GM19239 (cell line): ENCODE data around the gene ABCA1.
"Not testable (repeated sequence)": the region's sequence is repeated elsewhere in the genome, so short reads cannot be mapped to it uniquely, and the experiment has no call there.

Source experiments
- DNase-seq: peaks from one replicate; pipeline ENCODE4 v3.0.0; 2011; ENCODE audit warnings: low spot score; ENCODE audit not compliant: insufficient read length
- FAIRE-seq: peaks from 2 replicates; lab custom pipeline; 2011; peaks lifted over from hg19 to GRCh38; lab: Jason Lieb, UNC

The ABCA1 gene

DNA sequence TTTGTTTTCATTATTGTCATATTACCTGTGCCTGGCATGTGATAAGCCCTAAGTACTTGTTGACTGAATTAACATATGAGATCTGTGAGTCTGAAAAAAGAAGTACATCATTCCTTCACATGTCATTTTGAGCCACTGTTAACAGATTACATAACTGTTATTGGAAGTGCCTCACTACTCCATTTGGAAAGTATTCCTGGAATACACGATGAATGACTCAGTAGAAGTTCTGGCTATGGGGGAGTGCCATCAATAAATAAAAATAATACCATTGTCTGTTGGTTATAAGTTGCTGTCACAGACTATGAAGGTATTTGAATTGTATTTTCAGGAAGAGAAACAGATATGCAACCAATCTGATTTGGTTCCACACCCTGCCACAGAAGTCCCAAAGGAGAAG is 151.2 kb downstream of the ABCA1 start:
- no peak for FAIRE-seq
- DNase-seq: no peak

DNA sequence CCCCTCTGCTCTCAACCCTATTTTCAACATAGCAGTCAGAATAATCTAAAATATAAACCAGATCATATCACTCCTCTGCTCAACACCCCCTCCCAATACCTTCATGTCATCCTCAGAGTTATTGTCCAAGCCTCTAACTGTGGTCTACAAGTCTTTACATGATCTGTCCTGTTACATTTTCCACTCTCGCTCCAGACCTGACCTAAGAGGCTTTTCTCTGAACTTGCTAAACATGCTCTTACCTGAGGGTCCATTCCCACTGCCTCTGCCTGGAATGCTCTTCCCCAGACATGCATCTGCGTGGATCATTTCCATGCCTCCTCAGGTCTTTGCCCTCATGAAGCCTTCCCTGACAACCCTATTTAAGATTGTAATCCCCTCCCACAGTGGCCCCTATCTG is 152.0 kb downstream of the ABCA1 start:
- DNase-seq (no peak), FAIRE-seq (no peak)

DNA sequence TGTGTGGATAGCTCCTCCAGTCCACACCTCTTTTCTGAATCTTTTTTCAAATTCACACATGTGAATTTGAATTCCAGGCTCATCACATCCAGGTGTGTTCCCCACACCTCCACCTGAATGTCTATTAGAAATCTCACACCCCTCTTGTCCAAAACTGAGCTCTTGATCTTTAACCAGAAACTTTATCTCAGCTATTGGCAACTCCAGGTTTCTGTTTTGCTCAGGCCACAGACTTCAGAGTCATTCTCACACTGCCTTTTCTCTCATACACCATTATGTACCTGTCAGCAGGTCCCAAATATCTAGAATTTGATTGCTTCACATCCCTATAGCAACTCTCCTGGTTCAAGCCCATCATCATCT is 152.4 kb downstream of the ABCA1 start:
- FAIRE-seq (no peak), DNase-seq (no peak)

DNA sequence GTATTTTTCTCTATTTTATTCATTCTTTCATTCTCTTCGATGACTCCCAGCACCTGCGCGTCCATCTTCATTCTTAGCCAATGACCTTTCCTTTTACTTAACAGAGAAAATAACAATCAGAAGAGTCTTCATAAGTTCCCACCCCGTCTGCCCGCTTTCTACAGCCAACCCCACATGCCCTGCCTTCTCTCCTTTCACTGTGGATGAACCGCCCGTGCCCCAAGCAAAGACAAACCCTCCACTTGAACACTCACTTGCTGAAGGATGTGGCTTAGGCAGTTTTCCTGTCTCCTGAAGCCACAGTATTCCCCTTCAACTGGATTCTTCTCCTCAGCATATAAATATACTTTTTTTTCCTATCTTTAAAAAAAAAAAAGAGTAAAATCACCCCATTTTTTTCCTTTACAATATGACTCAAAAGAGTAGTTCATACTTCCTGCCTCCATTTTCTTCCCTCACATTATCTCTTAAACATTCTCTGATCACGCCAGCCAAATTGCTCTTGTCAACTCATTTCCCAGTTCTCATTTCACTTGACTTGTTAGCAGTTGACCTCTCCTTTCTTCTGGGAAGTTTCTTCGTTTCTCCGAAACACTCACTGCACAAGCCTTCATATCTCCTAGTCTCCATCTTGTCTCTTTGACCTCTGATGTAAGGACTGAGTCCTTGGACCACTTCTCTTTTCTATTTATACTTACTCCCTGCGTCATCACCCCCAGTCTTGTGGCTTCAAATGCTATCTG is 153.0 kb downstream of the ABCA1 start:
- no peak for DNase-seq

DNA sequence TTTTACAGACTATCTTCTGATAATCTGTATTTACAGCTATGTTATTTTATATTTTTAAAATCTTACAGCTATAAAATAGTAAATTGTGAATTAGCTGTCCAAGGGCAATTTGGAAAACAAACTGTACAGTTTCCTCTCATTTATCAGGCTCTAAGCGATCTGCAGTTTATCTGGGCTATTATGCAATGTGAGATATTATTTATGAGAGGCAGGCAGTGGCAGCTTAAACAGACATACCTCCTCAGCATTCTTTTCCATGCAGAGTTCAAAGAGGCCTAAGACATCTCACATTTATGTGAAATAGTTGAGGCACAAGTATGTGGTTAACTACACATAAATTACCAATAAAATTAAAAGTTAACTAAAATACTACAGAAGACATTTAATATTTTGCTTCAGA is 153.8 kb downstream of the ABCA1 start:
- DNase-seq: no peak
- FAIRE-seq: peak; percentile 75

More for the DNA sequence above, 153.0 kb downstream of the ABCA1 start:
- FAIRE-seq: peak; percentile 99

DNA sequence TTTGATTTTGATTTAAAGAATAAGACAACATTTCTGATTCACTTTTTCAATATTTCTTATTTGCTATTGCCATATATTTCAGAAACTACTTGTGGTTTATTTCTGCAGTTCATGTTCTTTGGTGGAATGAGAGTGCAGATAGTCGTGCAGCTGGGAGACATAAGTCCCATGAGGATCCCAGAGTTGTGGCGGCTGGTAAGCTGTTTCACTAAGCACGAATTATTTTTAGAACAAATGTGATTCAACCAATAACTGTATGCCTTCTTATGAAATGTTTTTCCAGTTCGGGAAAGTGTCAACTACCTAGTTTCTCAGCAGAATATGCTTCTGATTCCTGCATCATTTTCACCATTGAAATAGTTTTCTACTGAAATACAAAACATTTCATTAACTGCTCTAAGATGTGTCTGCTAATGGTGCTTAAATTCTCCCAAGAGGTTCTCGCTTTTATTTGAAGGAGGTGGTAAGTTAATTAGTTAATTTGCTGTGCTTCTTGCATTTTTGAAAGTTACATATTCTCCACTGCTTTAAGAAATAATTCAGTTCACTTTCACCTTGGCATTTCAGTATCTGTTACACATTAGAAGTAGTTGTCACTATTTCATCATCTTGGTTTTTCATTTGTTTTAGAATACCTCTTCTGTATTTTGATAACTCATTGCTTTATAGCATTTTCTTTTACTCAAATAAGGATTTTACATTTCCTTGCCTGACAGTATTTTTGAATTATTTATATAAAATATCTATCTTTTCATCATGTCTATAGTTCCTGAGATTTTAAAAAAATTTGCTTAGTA is 155.0 kb downstream of the ABCA1 start:
- DNase-seq (no peak), FAIRE-seq (peak; percentile 94)

DNA sequence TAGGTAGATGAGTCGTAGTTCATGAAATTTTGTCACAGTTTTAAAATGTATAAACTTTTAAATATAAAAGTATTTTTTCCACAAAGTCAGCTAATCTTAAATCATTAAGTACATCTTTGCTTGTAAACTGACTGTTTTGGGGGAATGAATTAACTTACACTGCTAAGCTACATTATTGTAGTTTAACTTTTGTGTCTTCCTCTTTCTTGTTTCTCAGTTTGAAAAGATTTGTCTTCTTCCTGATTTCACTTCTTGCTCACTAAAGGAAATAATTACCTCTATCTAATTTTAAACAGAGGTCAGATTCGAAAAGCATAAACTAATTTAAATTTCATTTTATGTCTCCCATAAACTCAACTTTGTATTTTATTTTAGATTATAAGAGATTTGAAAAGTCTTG is 158.3 kb downstream of the ABCA1 start:
- DNase-seq (no peak), FAIRE-seq (peak; percentile 89)

DNA sequence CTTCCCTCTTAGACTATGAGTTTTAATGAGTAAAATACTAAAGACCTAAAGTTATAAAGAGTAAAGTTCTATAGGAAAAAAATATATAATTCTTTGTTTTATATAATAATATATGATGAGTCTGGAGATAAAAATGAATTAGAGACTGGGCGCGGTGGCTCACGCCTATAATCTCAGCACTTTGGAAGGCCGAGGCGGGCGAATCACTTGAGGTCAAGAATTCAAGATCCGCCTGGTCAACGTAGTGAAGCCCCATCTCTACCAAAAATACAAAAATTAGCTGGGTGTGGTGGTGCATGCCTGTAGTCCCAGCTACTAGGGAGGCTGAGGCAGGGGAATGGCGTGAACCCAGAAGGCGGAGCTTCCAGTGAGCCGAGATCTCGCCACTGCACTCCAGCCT is 158.9 kb downstream of the ABCA1 start:
- DNase-seq, FAIRE-seq: not testable (repeated sequence)

DNA sequence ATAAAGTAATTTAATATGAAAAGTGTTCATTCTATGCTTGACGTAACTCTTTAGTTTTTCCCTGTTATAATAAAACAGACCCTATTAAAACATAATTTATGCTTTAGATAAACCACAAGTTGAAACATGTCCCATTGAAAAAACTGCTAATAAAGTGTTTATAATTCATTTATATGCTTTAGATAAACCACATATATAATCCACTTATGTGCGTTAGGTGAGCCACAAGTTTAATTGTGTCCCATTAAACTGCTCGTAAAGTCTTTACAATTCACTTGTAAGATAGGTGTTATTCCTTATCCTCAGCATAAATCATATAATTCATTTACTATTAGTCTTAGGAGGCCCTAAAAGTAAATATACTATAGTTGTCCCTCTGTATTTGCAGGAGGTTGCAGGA is 160.4 kb downstream of the ABCA1 start:
- no peak for FAIRE-seq

DNA sequence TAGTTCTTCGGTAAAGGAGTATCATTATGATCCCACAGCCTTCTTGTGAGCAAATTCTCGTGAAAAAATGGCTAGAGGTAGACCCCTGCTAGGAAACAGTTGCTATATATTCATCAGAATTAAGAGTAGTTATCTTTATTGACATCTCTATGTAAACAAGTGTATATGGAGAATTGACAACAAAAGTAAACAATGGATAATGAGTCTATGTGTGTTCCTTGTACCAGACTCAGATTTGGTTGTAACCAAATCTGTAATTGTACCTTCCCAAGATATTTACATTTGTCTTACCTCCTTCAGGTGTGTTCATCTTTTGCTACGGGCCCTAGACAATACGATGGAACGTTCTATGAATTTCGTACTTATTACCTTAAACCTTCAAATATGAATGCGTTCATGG is 161.9 kb downstream of the ABCA1 start:
- FAIRE-seq (peak; percentile 54), DNase-seq (no peak)

More for the DNA sequence above, 160.4 kb downstream of the ABCA1 start:
- no peak for DNase-seq

DNA sequence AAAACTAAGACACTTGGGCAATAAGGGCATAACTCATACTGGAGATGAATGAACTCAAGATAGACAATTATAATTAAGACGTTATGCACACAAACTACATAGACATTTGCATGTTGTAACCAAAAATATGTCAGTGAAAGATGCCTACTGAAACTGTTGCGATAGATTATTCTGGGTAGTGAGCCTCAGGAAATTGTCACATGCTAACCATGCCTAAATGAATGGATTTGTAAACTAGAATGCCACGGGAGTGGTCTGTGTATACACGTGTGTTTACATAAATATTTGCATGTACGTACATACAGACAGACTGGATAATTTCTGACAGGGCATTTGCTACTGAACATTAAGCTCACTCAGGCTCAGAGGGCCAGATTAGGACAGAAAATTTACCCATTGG is 162.8 kb downstream of the ABCA1 start:
- FAIRE-seq (no peak), DNase-seq (no peak)

DNA sequence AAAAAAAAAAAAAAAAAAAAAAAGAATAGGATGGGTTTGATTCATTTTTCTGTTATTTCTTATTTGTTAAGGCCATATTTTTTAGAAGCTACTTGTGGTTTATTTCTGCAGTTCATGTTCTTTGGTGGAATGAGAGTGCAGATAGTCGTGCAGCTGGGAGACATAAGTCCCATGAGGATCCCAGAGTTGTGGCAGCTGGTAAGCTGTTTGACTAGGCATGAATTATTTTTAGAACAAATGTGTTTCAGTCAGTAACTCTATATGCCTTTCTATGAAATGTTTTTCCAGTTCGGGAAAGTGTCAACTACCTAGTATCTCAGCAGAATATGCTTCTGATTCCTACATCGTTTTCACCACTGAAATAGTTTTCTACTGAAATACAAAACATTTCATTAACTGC is 169.0 kb downstream of the ABCA1 start:
- FAIRE-seq (peak; percentile 86), DNase-seq (no peak)

DNA sequence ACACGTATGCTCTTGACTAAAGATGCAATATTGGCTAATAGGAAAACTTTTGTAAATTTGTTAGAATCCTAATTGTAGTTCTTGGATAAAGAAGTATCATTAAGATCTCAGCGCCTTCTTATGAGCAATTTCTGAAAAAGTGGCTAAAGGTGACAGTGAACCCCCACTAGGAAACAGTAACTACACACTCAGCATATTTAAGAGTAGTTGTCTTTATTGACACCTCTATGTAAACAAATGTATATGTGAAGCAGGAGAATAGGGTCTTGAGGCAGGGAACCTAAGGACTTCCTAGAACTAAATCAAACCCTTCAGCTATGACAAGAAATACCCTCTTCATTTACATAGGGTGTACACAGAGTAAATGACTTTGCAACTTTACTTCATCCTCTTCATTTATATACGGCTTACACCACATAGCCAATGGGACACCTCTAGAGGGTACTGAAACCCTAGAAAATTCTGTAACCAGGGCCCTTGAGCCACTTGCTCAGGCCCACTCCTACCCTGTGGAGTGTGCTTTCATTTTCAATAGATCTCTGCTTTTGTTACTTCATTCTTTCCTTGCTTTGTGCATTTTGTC is 177.7 kb downstream of the ABCA1 start:
- DNase-seq: no peak
- FAIRE-seq: peak; percentile 40

DNA sequence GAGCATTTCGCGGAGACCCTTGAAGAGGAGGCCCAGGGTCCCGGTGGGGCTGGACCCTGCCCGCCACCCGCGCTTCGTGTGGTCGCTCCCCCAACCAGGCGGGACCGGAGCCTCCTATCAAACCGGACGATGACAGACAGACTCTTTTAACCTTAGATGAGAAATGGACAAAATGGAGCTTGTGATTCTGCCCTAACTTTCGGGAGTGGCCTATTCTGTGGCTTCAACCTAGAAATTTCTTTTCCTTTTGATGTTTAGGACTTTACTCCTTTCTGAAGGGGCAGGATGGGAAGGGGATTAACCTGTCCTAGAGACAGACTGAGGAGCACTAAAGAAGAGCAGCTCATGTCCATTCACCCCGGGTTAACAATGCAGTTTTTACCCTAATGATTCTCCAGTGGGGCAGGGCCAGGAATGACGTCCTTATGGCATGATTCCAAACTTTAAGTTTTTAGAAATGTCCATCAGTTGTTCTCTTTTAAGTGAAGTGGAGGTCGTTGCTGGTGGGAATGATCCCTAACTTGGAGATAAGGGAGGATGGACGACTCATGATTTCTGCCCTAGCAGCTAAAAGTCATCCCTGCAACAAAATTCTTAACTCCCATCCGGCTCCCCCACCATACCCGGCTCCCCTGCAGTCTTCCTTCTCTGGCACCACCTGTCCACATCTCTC is 179.5 kb downstream of the ABCA1 start:
- FAIRE-seq (peak; percentile 78), DNase-seq (no peak)

DNA sequence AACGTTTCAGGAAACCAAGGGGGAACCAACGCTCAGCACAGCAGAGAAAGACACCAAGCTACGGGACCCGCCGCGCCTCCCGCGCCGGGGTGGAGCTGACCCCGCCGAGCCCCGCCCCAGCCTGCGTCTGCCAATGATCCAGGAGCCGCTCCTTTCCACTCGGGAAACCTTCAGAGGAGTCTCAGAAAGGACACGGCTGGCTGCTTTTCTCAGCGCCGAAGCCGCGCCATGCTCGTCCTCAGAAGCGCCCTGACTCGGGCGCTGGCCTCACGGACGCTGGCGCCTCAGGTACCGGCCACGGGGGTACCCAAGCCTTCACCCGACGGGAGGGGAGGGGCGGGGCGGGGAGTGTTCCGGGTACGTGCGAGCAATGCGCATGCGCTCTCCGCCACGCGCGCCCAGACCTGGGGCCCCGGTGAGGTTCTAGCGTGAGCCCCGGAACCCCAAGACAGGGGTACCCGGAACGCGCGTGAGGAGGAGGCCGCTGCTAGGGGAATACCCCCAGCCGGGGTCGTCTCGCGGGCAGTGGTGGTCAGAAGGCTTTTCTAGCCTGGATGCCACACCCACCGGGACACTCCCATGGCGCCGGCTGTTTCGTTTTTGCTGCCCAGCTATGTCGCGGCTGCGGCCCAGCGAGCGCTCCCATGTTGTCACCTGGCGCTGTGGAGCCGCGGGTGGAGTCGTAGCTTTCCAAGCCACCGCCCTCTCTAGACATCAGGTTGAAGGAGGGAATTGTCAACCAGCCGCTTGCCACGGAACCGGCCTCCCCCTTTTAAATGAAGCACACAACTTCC is 180.2 kb downstream of the ABCA1 start, which contains the start of gene NIPSNAP3A:
Gene NIPSNAP3A (plus strand): TSS at position 119 of the 794 bp plus-strand sequence. CDS start 110 bp downstream, at position 229.
- DNase-seq: peak; percentile 44
- peak; percentile 91 for FAIRE-seq

DNA sequence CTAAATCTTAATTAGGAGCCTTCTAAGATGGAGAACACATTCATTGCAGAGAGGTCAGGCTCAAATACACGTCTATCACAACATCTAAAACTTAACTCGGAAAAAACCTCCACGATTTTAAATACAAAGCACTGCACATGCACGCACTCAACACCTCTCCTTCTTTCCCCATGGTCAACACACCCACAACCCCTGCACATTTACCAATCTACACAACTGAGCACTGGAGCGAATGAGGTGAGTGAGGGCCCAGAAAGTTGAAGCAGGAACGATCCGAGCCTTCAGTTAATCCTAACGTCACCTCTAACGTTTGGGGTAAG is 180.8 kb downstream of the ABCA1 start:
- no peak for DNase-seq
- FAIRE-seq: no peak

DNA sequence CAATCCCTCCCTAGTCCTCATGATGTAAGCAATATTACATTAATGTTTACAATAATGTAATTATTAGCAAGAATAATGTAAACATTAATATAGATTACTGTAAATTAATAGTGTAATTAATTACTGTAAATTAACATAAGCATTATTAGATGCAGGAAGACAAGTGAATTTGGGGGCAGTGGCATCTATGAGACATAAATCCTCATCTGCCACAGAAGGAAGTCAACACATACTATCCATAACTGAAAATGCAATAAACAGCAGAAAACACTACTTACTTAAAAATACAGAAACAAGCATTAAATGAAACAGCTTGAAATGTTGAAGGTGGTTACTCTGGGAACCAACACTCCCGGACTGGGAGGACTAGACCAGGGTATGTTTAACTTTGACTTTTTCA is 181.2 kb downstream of the ABCA1 start:
- FAIRE-seq: no peak
- no peak for DNase-seq

DNA sequence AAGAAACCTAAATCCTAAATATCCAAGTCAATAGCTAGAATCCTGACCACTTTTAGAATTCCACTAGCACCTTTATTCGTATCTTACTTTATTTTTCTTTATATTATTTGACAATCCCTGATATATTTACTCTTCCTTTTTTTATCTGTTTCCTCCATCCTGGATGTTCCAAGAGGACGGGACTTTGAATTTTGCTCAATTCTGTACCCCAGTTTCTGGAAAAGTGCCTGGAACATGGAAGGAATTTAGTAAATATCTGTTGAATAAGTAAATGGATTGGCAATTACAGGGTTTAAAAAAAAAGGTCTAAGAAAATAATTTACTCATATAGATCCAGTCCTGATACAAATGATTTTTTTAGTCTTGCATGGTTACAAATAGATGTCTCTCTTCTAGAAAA is 181.7 kb downstream of the ABCA1 start:
- DNase-seq: no peak
- FAIRE-seq: no peak

DNA sequence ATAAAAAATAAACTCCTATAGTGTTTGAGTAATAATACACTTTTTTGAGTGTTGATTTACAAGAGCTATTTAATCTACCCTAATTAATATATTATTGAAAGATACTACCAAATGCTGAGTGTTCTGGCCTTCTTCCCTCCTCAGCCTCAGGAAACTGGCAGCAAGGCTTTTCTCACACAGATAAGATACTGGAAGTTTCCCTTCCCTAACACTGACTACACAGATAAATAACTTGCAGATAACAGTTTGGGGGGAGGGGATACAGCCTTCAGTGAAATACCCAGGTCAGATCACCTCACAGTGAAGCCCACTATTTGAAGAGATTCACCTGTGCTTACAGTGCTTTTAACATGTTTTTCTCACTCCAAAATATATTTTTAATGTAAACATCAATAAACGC is 182.1 kb downstream of the ABCA1 start:
- DNase-seq: no peak
- no peak for FAIRE-seq

DNA sequence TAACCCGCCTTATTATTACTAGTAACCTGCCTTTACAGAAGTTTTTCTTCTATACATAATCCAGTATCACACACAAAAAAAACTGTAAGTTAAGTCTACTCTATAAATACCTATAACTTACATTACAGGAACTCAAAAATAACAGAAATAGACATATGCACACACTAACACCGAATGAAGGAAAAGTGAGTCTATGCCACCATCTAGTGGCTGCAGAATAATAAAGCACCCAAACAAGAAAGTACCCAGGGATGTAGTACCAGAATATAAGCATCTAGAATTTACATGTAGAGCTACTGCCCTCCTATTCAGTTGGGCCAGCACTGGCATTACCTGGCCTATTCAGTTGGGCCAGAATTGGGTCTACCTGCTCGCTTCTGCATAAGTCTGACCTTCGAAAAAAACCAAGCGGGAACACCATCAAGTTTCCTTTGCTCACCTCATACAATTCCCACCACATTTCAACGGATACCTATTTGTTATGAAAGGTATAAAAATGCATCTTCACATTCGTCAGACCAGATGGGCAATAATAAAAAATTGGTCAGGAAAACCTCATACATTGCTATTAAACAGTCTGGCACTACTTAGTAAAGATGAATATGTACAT is 184.5 kb downstream of the ABCA1 start:
- FAIRE-seq (peak; percentile 92), DNase-seq (no peak)
